Omental fat pad (tissue), 4 donors: ENCODE results near the gene FANCL. TPM values are rescaled to one million over a fixed set of nuclear protein-coding genes. Genes with fewer than 3 reads are reported as not detected.
"Not testable (repeated sequence)": the region's sequence is repeated elsewhere in the genome, so short reads cannot be mapped to it uniquely, and the experiment has no call there.

ENCODE experiments used
- ATAC-seq: fragments of 150-250 bp; one replicate; pipeline ENCODE4 v1.9.1; 2016; ENCODE audit warnings: mild to moderate bottlenecking, moderate library complexity; ENCODE audit not compliant: low FRiP score
- DNase-seq: peaks from one replicate; pipeline ENCODE4 v3.0.0-alpha.2; 2019; ENCODE audit warnings: low spot score
- CTCF ChIP-seq, 3 donors: fragments of 450-650 bp; IDR thresholded peaks; one replicate each; pipeline ENCODE4 v1.5.1; 2016 to 2017; ENCODE audit warnings: antibody characterized with exemption in 3 of 3, mild to moderate bottlenecking in 3 of 3, moderate library complexity in 2 of 3
- total RNA-seq, 4 donors: library from RNA; depleted of rRNA; stranded (reverse); fragments of >200 nt; gene quantifications; one replicate each; pipeline ENCODE4 v1.1.0, GENCODE V29; 2016

The FANCL gene
- total RNA-seq, 4 donors from 2014 or later = 12.1 to 19.2 (median 17.1) TPM

DNA sequence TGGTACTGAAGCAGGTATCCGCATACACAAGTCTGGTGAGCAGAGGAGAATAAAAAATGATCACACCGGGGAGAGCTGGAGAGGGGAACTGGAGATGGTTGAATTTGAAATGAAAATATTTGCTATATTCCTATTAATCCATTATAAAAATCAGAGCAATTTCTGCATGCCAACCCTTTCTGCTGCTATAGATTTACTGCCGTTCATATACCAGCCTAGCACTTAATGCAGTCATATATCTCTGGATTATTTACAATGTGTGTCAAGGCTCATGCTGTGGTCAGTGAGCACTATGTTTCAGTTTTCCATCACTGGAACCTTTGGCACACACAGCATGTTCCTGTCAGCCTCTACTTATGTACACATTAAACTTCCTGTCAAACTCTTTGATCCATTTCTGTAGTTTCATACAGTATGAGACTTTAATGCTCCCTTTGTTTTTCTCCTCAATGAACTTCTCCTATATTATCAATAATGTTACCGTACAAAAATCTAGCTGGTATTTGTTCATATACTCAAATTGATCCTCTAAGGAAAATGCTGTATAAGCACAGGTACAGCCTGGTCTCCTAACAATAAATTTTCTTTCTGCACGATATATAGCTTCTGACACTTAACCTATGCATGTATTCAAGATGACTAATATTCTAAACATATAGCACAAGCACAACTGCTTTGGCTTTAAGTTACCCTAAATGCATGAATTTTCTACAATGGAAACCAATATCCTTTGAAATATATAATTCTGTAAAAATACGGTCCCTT lies 36.7 kb downstream of the FANCL start:
- ATAC-seq (no peak), DNase-seq (no peak)
- TF ChIP-seq CTCF (IDR thresholded peaks at IDR 0.05) = no peak

DNA sequence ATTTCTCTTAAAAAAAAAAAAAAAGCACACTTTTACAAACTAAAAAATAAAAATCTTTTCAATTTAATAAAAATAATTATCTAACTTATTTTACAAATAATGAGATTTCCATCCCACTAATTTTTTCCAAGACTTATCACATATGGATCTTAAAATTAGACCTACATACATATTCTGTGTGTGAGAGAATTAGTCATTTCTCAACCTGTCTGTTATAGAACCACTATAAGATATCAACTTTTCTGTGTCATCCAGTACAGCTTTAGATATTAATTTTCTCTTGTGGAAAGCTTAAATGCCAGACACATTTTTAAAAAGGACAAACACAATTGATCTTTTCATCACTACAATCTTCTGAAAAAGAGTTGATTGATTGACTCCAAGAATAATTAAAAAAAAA lies 38.1 kb downstream of the FANCL start:
- TF ChIP-seq CTCF (IDR thresholded peaks at IDR 0.05) = no peak
- no peak for DNase-seq
- ATAC-seq = no peak

- no peak for ATAC-seq
- TF ChIP-seq CTCF (IDR thresholded peaks at IDR 0.05) = no peak
- DNase-seq = no peak
Observed at GRCh38 chr2:58202404-58202803, 38.7 kb downstream of the FANCL start.

DNA sequence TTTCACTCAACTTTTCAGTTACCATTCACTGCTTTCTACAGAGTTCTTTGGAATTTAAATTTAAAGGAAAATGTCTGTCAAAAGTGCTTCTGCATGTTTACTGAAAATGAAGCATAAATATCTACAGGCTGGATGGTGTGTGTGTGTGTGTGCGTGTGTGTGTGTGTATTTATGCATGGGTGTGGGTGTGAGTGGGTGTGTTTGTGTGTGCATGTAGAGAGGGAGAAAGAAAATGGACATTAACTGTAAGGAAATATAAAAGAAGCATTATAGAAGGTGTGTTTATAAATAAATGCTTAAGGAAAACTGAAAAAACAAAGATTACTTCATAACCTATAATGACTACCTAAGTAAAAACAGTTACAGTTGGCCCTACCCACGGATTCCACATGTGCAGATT lies 43.2 kb downstream of the FANCL start:
- DNase-seq (no peak), ATAC-seq (no peak)
- TF ChIP-seq CTCF (IDR thresholded peaks at IDR 0.05) = no peak

GRCh38 chr2:58195662-58196061 lies 45.5 kb downstream of the FANCL start:
- no peak for DNase-seq
- TF ChIP-seq CTCF (IDR thresholded peaks at IDR 0.05) = no peak
- ATAC-seq = no peak

DNA sequence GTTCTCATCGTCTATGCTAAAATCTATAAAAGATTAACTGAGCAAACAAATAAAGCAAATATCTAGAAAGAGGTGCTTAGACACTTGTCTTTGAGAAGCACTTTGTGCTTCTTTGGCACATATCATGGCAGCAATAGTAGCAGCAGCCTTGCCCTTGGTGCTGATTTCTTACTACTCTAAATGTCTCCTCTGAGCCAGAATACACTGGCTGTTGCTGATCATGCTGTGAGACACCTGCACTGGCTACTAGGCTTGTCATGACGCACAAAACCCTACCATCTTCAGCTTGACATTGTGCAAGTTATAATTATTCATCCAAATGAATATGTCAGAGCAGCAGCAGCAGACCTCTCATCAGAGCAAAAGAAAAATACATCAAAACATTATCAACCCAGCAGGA lies 46.7 kb downstream of the FANCL start:
- no peak for DNase-seq
- TF ChIP-seq CTCF (IDR thresholded peaks at IDR 0.05) = no peak
- ATAC-seq = no peak

DNA sequence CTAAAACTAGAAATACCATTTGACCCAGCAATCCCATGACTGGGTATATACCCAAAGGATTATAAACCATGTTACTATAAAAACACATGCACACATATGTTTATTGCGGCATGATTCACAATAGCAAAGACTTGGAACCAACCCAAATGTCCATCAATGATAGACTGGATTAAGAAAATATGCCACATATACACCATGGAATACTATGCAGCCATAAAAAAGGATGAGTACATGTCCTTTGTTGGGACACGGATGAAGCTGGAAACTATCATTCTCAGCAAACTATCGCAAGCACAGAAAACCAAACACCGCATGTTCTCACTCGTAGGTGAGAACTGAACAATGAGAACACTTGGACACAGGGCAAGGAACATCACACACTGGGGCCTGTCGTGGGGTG lies 54.1 kb downstream of the FANCL start:
- ATAC-seq, DNase-seq: not testable (repeated sequence)
